Measurements from ENCODE around the gene GNG8.

GNG8 gene

GRCh38 chr19:46600384-46601317 lies 35.4 kb downstream of the GNG8 start:
- peak; percentile 96 for DNase-seq

GRCh38 chr19:46599716-46600373 lies 36.2 kb downstream of the GNG8 start:
- no peak for DNase-seq

GRCh38 chr19:46598372-46598917 lies 37.6 kb downstream of the GNG8 start:
- DNase-seq = no peak

GRCh38 chr19:46596008-46596407 lies 40.0 kb downstream of the GNG8 start:
- DNase-seq = no peak

- no peak for DNase-seq
Observed at GRCh38 chr19:46591870-46592269, 44.1 kb downstream of the GNG8 start.

GRCh38 chr19:46591254-46591653 lies 44.7 kb downstream of the GNG8 start:
- no peak for DNase-seq

- no peak for DNase-seq
Observed at GRCh38 chr19:46587861-46588260, 48.1 kb downstream of the GNG8 start.

GRCh38 chr19:46586294-46586693 lies 49.7 kb downstream of the GNG8 start:
- DNase-seq = no peak

GRCh38 chr19:46585539-46585938 lies 50.5 kb downstream of the GNG8 start:
- DNase-seq = no peak

All from activated effector memory CD4-positive, alpha-beta T cell treated with Interleukin-2 at 50 U/mL for 16 hours (primary cell).